ENCODE data around the gene INPP5A. TPM values are rescaled to one million over a fixed set of nuclear protein-coding genes. Genes with fewer than 3 reads are reported as not detected.

INPP5A gene
- total RNA-seq, 1 donor from 2014 or later = 36.4 TPM

DNA sequence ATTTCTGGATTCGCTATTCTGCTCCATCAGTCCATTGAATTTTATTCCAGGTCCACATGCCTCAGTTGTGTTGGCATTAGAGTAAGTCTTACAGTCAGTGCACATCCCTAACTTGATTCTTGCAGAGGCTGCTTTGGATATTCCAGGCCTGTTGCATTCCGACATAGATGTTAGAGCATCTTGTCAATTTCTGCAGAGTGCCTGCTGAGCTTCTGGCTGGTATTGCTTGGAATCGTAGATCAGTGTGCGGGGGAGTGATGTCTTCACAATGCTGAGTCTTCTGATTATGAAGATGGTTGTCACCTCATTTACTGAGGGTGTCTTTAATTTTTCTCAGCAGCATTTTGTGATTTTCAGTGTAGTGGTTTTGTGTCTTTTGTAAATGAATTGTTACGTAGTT is 45.2 kb downstream of the INPP5A start:
- Mint-ChIP-seq H3K27ac (ENCODE audit: unreplicated experiment) (no peak overlapping the region), H3K27me3 (ENCODE audit: unreplicated experiment) (no peaks in the 10 kb centered on the region), H3K4me3 (ENCODE audit: unreplicated experiment) (no peak overlapping the region), H3K9me3 (ENCODE audit: unreplicated experiment) (no peaks in the 10 kb centered on the region), H3K36me3 (ENCODE audit: unreplicated experiment) (peaks cover 4% of the 10 kb centered on the region), H3K4me1 (ENCODE audit: unreplicated experiment) (peaks cover 23% of the 10 kb centered on the region)
- TF ChIP-seq, protein P1, sequence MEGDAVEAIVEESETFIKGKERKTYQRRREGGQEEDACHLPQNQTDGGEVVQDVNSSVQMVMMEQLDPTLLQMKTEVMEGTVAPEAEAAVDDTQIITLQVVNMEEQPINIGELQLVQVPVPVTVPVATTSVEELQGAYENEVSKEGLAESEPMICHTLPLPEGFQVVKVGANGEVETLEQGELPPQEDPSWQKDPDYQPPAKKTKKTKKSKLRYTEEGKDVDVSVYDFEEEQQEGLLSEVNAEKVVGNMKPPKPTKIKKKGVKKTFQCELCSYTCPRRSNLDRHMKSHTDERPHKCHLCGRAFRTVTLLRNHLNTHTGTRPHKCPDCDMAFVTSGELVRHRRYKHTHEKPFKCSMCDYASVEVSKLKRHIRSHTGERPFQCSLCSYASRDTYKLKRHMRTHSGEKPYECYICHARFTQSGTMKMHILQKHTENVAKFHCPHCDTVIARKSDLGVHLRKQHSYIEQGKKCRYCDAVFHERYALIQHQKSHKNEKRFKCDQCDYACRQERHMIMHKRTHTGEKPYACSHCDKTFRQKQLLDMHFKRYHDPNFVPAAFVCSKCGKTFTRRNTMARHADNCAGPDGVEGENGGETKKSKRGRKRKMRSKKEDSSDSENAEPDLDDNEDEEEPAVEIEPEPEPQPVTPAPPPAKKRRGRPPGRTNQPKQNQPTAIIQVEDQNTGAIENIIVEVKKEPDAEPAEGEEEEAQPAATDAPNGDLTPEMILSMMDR (IDR thresholded peaks at IDR 0.05) = no peak
- no peak for DNase-seq (ENCODE audit: extremely low spot score, unreplicated experiment)

DNA sequence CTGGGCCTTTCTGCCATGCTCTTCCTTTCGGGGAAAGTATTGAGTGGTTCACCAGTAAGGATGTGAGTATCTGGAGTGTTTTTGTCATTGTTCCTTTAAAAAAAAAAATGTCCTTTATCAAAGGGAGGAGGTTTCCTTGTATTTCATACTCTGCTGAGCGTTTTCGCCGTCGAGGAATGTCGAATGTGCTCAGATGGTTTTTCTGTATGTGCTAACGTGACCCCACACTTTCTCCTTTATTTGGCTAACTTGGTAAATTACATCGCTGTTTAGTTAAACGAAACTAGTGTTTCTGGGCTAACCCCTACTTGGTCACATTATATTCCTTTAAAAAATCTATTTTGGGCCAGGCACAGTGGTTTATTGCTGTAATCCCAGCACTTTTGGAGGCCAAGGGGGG is 45.9 kb downstream of the INPP5A start:
- H3K4me3 Mint-ChIP-seq (ENCODE audit: unreplicated experiment) = no peak overlapping the region
- peaks cover 4% of the 10 kb centered on the region for H3K36me3 Mint-ChIP-seq (ENCODE audit: unreplicated experiment)
- TF ChIP-seq, protein P1 (IDR thresholded peaks at IDR 0.05) = no peak
- peaks cover 25% of the 10 kb centered on the region for H3K4me1 Mint-ChIP-seq (ENCODE audit: unreplicated experiment)
- no peaks in the 10 kb centered on the region for H3K27me3 Mint-ChIP-seq (ENCODE audit: unreplicated experiment)
- H3K9me3 Mint-ChIP-seq (ENCODE audit: unreplicated experiment) = no peaks in the 10 kb centered on the region
- no peak for DNase-seq (ENCODE audit: extremely low spot score, unreplicated experiment)
- no peak overlapping the region for H3K27ac Mint-ChIP-seq (ENCODE audit: unreplicated experiment)

DNA sequence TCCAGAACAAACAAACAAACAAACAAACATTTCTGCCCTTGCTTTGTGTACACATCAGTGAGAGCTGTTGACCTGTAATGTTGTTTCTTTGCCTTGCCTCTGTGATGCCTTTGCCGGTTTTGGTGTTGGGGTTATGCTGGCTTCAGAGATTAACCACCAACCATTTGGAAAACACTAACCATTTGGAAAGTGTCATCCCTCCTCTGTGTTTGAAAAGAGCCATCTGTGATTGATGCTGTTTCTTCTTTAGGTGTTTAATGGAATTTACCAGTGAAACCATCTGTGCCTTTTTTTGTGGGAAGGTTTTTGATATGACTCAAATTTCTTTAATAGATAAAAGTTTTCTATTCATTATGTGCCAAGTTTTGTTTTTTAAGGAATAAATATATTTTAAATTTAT is 46.5 kb downstream of the INPP5A start:
- Mint-ChIP-seq H3K9me3 (ENCODE audit: unreplicated experiment) (no peaks in the 10 kb centered on the region), H3K27ac (ENCODE audit: unreplicated experiment) (no peak overlapping the region), H3K4me3 (ENCODE audit: unreplicated experiment) (no peak overlapping the region), H3K36me3 (ENCODE audit: unreplicated experiment) (peaks cover 4% of the 10 kb centered on the region), H3K4me1 (ENCODE audit: unreplicated experiment) (peaks cover 30% of the 10 kb centered on the region), H3K27me3 (ENCODE audit: unreplicated experiment) (no peaks in the 10 kb centered on the region)
- no peak for DNase-seq (ENCODE audit: extremely low spot score, unreplicated experiment)
- TF ChIP-seq, protein P1 (IDR thresholded peaks at IDR 0.05) = no peak

DNA sequence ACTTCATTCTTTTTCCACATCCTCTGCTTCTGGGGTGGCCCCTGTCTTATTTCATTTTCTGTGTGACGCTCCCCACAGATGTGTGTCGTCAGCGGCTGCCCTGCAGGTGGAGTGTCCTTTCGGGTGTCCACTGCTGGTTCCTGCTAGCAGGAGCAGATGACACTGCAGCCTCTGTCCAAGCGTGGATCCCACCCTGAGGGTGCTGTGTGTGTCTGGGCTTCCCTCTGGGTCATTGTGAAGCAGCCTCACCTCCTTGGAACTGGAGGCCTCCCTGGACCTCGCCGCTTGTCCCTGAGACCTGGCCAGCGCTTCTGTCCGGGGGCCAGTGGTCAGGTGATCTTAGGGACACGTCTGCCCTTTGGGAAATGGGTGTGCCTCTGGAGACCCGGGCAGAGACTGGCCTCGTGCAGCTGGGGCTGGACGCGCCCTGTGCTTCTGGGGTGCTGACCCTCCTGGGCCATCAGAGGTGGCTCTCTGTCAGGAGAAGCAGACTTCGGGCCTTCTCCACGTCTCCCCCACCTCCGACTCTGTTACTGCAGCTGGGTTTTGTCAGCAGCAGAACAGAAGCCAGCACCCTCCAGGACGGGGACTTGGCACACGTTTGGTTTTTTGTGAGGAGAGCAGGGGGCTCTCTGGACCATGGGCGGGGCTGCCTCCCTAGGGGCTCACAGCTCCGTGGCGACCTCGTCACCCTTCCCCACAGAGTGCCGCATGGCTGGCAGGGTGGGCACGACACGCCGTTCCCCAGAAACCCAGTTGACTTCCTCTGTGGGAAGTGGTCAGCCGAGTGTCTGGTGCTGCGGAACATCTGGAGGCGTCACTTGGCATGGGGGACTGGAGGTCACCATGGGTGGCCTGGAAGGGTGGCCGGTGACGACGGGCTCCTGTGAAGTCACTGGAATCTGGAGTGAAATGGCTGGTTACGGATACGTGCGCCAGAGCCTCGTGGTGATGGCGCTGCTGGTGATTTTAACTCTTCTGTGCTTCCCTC is 48.4 kb downstream of the INPP5A start:
- Mint-ChIP-seq H3K9me3 (ENCODE audit: unreplicated experiment) (no peaks in the 10 kb centered on the region), H3K4me3 (ENCODE audit: unreplicated experiment) (no peak overlapping the region), H3K4me1 (ENCODE audit: unreplicated experiment) (peaks cover 40% of the 10 kb centered on the region), H3K36me3 (ENCODE audit: unreplicated experiment) (peaks cover 4% of the 10 kb centered on the region), H3K27ac (ENCODE audit: unreplicated experiment) (peak overlapping the region; percentile 43), H3K27me3 (ENCODE audit: unreplicated experiment) (no peaks in the 10 kb centered on the region)
- TF ChIP-seq, protein P1 (IDR thresholded peaks at IDR 0.05) = no peak
- DNase-seq (ENCODE audit: extremely low spot score, unreplicated experiment) = no peak

DNA sequence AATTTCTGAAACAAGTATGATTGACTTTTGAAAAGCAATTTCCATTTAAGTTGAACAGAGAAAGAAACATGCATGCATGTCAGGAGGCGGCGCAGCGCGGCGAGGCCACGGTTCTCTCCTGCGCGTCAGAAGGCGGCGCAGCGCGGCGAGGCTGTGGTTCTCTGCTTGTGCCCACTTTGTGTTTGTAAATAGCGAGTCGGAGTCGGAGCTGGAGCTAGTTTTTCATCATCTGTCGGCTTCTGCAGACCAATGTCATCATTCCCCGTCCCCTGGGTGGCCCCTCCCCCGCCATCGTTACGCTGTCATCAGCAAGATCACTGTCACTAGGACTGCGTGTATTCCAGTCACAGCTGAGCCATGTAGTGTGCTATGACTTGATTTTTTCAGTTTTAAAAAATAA is 49.2 kb downstream of the INPP5A start:
- Mint-ChIP-seq H3K4me1 (ENCODE audit: unreplicated experiment) (peaks cover 45% of the 10 kb centered on the region), H3K27me3 (ENCODE audit: unreplicated experiment) (no peaks in the 10 kb centered on the region), H3K36me3 (ENCODE audit: unreplicated experiment) (peaks cover 3% of the 10 kb centered on the region), H3K9me3 (ENCODE audit: unreplicated experiment) (no peaks in the 10 kb centered on the region), H3K27ac (ENCODE audit: unreplicated experiment) (peak overlapping the region; percentile 59), H3K4me3 (ENCODE audit: unreplicated experiment) (no peak overlapping the region)
- TF ChIP-seq, protein P1 (IDR thresholded peaks at IDR 0.05) = no peak
- DNase-seq (ENCODE audit: extremely low spot score, unreplicated experiment) = no peak

Measured in osteocyte (in vitro differentiated cells).